Smooth muscle cell (in vitro differentiated cells): ENCODE results near the gene BICDL1. TPM values are rescaled to one million over a fixed set of nuclear protein-coding genes. Genes with fewer than 3 reads are reported as not detected.

Experiments
- DNase-seq: peaks from one replicate; lab custom pipeline; 2025; ENCODE audit not compliant: unreplicated experiment; lab: John Stamatoyannopoulos, UW
- H2AFZ ChIP-seq: fragments of 200-600 bp; sonication (generic); 2 replicates; pipeline ENCODE4 v1.6.0; 2016; ENCODE audit warnings: antibody characterized with exemption, low read depth, mild to moderate bottlenecking
- H3F3A ChIP-seq: fragments of 200-600 bp; sonication (generic); 2 replicates; pipeline ENCODE4 v1.6.0; 2017; ENCODE audit warnings: antibody characterized with exemption, low read depth
- H3K27ac ChIP-seq: fragments of 200-600 bp; sonication (generic); 2 replicates; pipeline ENCODE4 v1.5.1; 2016; ENCODE audit warnings: low read depth, mild to moderate bottlenecking
- H3K27me3 ChIP-seq: fragments of 200-600 bp; sonication (generic); 2 replicates; pipeline ENCODE4 v1.6.1; 2016; ENCODE audit warnings: low read depth, mild to moderate bottlenecking
- H3K36me3 ChIP-seq: fragments of 200-600 bp; sonication (generic); 2 replicates; pipeline ENCODE4 v1.5.1; 2016; ENCODE audit warnings: low read depth
- H3K4me1 ChIP-seq: fragments of 200-600 bp; sonication (generic); 2 replicates; pipeline ENCODE4 v1.5.1; 2016; ENCODE audit warnings: low read depth
- H3K4me2 ChIP-seq: fragments of 200-600 bp; sonication (generic); 2 replicates; pipeline ENCODE4 v1.6.0; 2016; ENCODE audit warnings: mild to moderate bottlenecking
- H3K4me3 ChIP-seq: fragments of 200-600 bp; sonication (generic); 2 replicates; pipeline ENCODE4 v1.5.1; 2016; ENCODE audit warnings: mild to moderate bottlenecking
- H3K79me2 ChIP-seq: fragments of 200-600 bp; sonication (generic); 2 replicates; pipeline ENCODE4 v1.6.0; 2016; ENCODE audit warnings: low read depth, mild to moderate bottlenecking
- H3K9ac ChIP-seq: fragments of 200-600 bp; sonication (generic); 2 replicates; pipeline ENCODE4 v1.6.0; 2016; ENCODE audit warnings: low read depth
- H3K9me3 ChIP-seq: fragments of 200-600 bp; sonication (generic); replicated peaks from 2 replicates; pipeline ENCODE4 v1.5.1; 2016; ENCODE audit warnings: low read depth
- H4K20me1 ChIP-seq: fragments of 200-600 bp; sonication (generic); 2 replicates; pipeline ENCODE4 v1.6.0; 2016; ENCODE audit warnings: low read depth
- CTCF ChIP-seq: fragments of 200-600 bp; sonication (generic); IDR thresholded peaks from 2 replicates; pipeline ENCODE4 v1.5.1; 2017; ENCODE audit warnings: borderline replicate concordance, mild to moderate bottlenecking, antibody characterized with exemption; ENCODE audit not compliant: insufficient read depth, poor library complexity, severe bottlenecking
- WGBS: methylation state at CpG from one replicate; pipeline ENCODE4 v1.1.7; 2016; ENCODE audit warnings: low lambda C conversion rate; 5-methylcytosine and 5-hydroxymethylcytosine counted together
- polyA plus RNA-seq: library from polyadenylated mRNA; unstranded; fragments of >200 nt; fragmentation: Nextera tagmentation; extraction: Ambion mirVana; gene quantifications from 2 replicates; pipeline ENCODE4 v1.2.1, GENCODE V29; 2016
- total RNA-seq: library from RNA; depleted of rRNA; stranded (reverse); fragments of >200 nt; gene quantifications from 2 replicates; pipeline ENCODE4 v1.2.3, GENCODE V29; 2014

The BICDL1 gene
- total and polyA plus RNA-seq, 2 experiments from 2014 or later: 0.43 to 1.7 TPM

GRCh38 chr12:120054293-120054692, 65.3 kb downstream of the BICDL1 start:
- no peak for TF ChIP-seq CTCF
- no peaks in the 10 kb centered on the region for H3F3A ChIP-seq
- H3K9ac ChIP-seq: no peak overlapping the region
- H3K27ac ChIP-seq: no peak overlapping the region
- no peak overlapping the region for H3K4me3 ChIP-seq
- H2AFZ ChIP-seq: no peak overlapping the region
- no peaks in the 10 kb centered on the region for H3K79me2 ChIP-seq
- WGBS: 95% methylated on average over 4 of the region's 4 CpGs
- H3K27me3 ChIP-seq: no peaks in the 10 kb centered on the region
- DNase-seq: no peak
- no peaks in the 10 kb centered on the region for H3K9me3 ChIP-seq
- no peaks in the 10 kb centered on the region for H3K4me1 ChIP-seq
- H3K36me3 ChIP-seq: no peaks in the 10 kb centered on the region
- H4K20me1 ChIP-seq: no peaks in the 10 kb centered on the region
- H3K4me2 ChIP-seq: no peak overlapping the region

- no peaks in the 10 kb centered on the region for H3K36me3 ChIP-seq
- no peaks in the 10 kb centered on the region for H3K9me3 ChIP-seq
- no peak overlapping the region for H3K9ac ChIP-seq
- no peaks in the 10 kb centered on the region for H3K79me2 ChIP-seq
- no peaks in the 10 kb centered on the region for H3K27me3 ChIP-seq
- no peak for DNase-seq
- TF ChIP-seq CTCF: no peak
- WGBS: 89% methylated on average over 2 of the region's 2 CpGs
- H3K4me2 ChIP-seq: no peak overlapping the region
- no peaks in the 10 kb centered on the region for H3F3A ChIP-seq
- H3K27ac ChIP-seq: no peak overlapping the region
- no peaks in the 10 kb centered on the region for H3K4me1 ChIP-seq
- H4K20me1 ChIP-seq: no peaks in the 10 kb centered on the region
- no peak overlapping the region for H2AFZ ChIP-seq
- H3K4me3 ChIP-seq: no peak overlapping the region
Measured at GRCh38 chr12:120055231-120056000, 66.4 kb downstream of the BICDL1 start.

GRCh38 chr12:120056739-120057138, 67.7 kb downstream of the BICDL1 start:
- Histone ChIP-seq H3K4me1 (no peaks in the 10 kb centered on the region), H3K4me3 (no peak overlapping the region), H3F3A (no peaks in the 10 kb centered on the region), H3K36me3 (no peaks in the 10 kb centered on the region), H2AFZ (no peak overlapping the region), H3K27ac (no peak overlapping the region), H4K20me1 (no peaks in the 10 kb centered on the region), H3K27me3 (no peaks in the 10 kb centered on the region), H3K9me3 (no peaks in the 10 kb centered on the region), H3K79me2 (no peaks in the 10 kb centered on the region), H3K9ac (no peak overlapping the region), H3K4me2 (no peak overlapping the region)
- WGBS: 92% methylated on average over 5 of the region's 5 CpGs
- no peak for DNase-seq
- no peak for TF ChIP-seq CTCF

- no peak overlapping the region for H3K4me3 ChIP-seq
- H2AFZ ChIP-seq: no peak overlapping the region
- H3K36me3 ChIP-seq: no peaks in the 10 kb centered on the region
- no peaks in the 10 kb centered on the region for H3K4me1 ChIP-seq
- H3K9ac ChIP-seq: no peak overlapping the region
- 94% methylated on average over 1 of the region's 1 CpG for WGBS
- no peaks in the 10 kb centered on the region for H3K9me3 ChIP-seq
- no peak for TF ChIP-seq CTCF
- no peak for DNase-seq
- no peaks in the 10 kb centered on the region for H3K27me3 ChIP-seq
- H3K4me2 ChIP-seq: no peak overlapping the region
- H3F3A ChIP-seq: no peaks in the 10 kb centered on the region
- no peak overlapping the region for H3K27ac ChIP-seq
- H4K20me1 ChIP-seq: no peaks in the 10 kb centered on the region
- no peaks in the 10 kb centered on the region for H3K79me2 ChIP-seq
Measured at GRCh38 chr12:120060196-120060595, 71.2 kb downstream of the BICDL1 start.
